ENCODE data around the gene JAG1. TPM values are rescaled to one million over a fixed set of nuclear protein-coding genes. Genes with fewer than 3 reads are reported as not detected.
"Not testable (repeated sequence)": the region's sequence is repeated elsewhere in the genome, so short reads cannot be mapped to it uniquely, and the experiment has no call there.

The JAG1 gene
- total RNA-seq, 2 donors from 2014 or later: 66.5 to 102 TPM

DNA sequence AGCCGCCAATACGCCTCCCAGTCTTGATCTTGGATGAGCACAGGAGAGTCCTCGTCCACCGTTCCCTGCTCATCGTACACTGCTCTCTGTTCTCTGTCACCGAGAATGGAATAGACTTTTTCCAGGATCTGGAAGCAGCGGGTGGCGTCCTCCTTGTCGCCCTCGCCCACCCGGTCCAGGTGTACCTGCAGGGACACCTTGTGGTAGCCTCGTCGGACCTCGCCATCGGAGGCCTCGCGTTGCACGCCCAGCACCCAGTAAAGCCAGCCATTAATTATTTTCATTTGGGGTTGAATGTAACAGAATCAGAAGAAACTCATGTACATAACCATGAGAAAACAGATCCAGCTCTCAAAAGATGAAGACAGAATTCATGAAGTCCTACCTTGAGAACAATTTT is 59.9 kb downstream of the JAG1 start:
- DNase-seq: no peak
- intact Hi-C loops (cut with DNase I): no loop called here
- Histone ChIP-seq H3K9ac (ENCODE audit: low read depth in 2 of 2, low read length in 2 of 2) (no peak overlapping the region), H3K27ac (no peak overlapping the region), H3K4me3 (no peak overlapping the region), H3K27me3 (no peaks in the 10 kb centered on the region), H3K36me3 (no peaks in the 10 kb centered on the region), H3K9me3 (no peaks in the 10 kb centered on the region), H3K4me1 (no peaks in the 10 kb centered on the region)
- TF ChIP-seq, protein P1, sequence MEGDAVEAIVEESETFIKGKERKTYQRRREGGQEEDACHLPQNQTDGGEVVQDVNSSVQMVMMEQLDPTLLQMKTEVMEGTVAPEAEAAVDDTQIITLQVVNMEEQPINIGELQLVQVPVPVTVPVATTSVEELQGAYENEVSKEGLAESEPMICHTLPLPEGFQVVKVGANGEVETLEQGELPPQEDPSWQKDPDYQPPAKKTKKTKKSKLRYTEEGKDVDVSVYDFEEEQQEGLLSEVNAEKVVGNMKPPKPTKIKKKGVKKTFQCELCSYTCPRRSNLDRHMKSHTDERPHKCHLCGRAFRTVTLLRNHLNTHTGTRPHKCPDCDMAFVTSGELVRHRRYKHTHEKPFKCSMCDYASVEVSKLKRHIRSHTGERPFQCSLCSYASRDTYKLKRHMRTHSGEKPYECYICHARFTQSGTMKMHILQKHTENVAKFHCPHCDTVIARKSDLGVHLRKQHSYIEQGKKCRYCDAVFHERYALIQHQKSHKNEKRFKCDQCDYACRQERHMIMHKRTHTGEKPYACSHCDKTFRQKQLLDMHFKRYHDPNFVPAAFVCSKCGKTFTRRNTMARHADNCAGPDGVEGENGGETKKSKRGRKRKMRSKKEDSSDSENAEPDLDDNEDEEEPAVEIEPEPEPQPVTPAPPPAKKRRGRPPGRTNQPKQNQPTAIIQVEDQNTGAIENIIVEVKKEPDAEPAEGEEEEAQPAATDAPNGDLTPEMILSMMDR (IDR thresholded peaks at IDR 0.05): no peak

DNA sequence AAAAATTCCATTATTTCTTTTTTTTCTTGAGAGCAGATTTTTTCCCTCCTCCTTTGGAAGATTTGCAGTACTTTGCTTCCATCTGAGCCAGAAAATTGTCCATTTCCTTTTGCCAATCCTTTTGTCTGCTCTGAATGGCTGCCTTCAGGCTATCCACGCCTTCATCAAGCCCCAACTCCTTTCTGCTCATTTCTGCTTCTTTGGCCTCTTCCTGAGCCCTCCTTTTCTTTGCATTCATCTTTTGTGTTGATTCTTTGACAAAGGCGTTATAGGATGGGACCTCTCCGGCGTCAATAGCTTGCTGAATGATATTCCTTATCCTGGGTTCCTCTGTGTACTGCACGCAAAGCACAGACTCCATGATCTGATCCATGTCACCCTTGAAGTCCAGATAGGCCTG is 60.4 kb downstream of the JAG1 start:
- H3K27ac ChIP-seq; H3K4me1 ChIP-seq; H3K27me3 ChIP-seq; intact Hi-C loops (cut with DNase I); H3K9me3 ChIP-seq; H3K4me3 ChIP-seq; DNase-seq; H3K36me3 ChIP-seq; H3K9ac ChIP-seq (ENCODE audit: low read depth in 2 of 2, low read length in 2 of 2): not testable (repeated sequence)

DNA sequence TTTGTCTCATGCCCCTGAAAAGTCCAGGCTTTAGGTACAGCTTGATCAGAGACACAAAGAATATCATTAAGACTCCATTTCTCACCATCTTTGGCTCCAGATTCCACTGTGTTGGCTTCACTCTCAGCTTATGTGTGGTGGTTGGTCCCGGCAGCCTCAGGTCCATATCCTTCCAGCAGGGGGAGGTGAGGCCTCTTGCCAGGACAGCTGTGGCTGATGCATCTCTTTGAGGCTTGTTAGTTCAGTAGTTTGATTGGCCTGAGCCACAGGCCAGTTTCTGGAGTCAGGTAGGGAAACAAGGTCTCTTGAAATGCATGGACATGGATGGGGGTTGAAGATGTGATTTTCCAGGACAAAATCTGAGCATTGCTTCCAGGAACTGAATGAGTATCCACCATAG is 62.4 kb downstream of the JAG1 start:
- H3K27me3 ChIP-seq: no peaks in the 10 kb centered on the region
- intact Hi-C loops (cut with DNase I): no loop called here
- DNase-seq: no peak

DNA sequence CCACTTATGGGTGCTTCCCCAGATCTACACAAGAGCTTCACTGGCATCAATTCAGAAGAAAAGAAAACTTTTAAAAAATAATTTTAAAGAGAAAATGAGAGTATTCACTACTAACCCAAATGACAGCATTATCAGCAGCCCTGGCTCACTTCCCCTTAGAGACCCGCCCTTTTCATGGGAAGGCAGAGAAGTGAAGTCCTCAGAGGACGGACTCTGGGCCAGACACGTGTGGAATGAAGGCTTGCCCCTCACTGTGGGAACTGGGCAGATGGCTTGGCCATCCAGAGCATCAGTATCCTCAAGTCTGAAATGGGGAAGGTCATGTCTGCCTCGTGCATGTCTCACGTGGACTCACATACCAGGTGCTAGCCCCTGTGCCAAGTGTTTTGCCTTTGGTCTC is 63.5 kb downstream of the JAG1 start:
- no peak for DNase-seq
- H3K9me3 ChIP-seq: no peaks in the 10 kb centered on the region
- H3K27me3 ChIP-seq: no peaks in the 10 kb centered on the region
- no peaks in the 10 kb centered on the region for H3K4me1 ChIP-seq
- intact Hi-C loops (cut with DNase I): no loop called here
- H3K27ac ChIP-seq: no peak overlapping the region
- no peak overlapping the region for H3K9ac ChIP-seq (ENCODE audit: low read depth in 2 of 2, low read length in 2 of 2)
- TF ChIP-seq, protein P1 (IDR thresholded peaks at IDR 0.05): no peak
- no peaks in the 10 kb centered on the region for H3K36me3 ChIP-seq
- H3K4me3 ChIP-seq: no peak overlapping the region

More for the DNA sequence above, 62.4 kb downstream of the JAG1 start:
- TF ChIP-seq, protein P1 (IDR thresholded peaks at IDR 0.05): peak; percentile 29
- no peak overlapping the region for H3K4me3 ChIP-seq
- H3K4me1 ChIP-seq: no peaks in the 10 kb centered on the region
- no peaks in the 10 kb centered on the region for H3K36me3 ChIP-seq
- no peaks in the 10 kb centered on the region for H3K9me3 ChIP-seq
- H3K9ac ChIP-seq (ENCODE audit: low read depth in 2 of 2, low read length in 2 of 2): no peak overlapping the region
- no peak overlapping the region for H3K27ac ChIP-seq

DNA sequence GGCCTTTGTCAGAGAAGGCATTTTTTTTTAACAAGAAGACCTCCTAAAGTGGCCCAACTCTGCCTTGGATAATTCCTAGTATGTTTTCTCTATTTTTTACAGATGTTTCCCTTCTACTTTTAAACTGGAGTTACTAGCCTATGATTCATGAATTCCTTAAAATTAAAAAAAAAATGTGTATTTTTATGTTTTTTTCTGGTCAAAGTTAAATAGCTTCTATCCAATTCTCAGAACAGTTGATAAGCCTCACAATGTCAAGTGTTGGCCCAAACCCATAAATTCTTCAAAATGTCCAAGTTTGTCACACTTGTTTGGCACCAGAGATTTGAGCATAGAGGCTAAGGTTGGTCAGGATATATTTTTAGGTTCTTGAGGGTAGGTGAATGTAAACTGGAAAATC is 64.0 kb downstream of the JAG1 start:
- no peak overlapping the region for H3K9ac ChIP-seq (ENCODE audit: low read depth in 2 of 2, low read length in 2 of 2)
- intact Hi-C loops (cut with DNase I): no loop called here
- H3K4me3 ChIP-seq: no peak overlapping the region
- no peaks in the 10 kb centered on the region for H3K36me3 ChIP-seq
- H3K9me3 ChIP-seq: no peaks in the 10 kb centered on the region
- no peak for DNase-seq
- H3K27ac ChIP-seq: no peak overlapping the region
- TF ChIP-seq, protein P1 (IDR thresholded peaks at IDR 0.05): no peak
- H3K27me3 ChIP-seq: no peaks in the 10 kb centered on the region
- no peaks in the 10 kb centered on the region for H3K4me1 ChIP-seq

DNA sequence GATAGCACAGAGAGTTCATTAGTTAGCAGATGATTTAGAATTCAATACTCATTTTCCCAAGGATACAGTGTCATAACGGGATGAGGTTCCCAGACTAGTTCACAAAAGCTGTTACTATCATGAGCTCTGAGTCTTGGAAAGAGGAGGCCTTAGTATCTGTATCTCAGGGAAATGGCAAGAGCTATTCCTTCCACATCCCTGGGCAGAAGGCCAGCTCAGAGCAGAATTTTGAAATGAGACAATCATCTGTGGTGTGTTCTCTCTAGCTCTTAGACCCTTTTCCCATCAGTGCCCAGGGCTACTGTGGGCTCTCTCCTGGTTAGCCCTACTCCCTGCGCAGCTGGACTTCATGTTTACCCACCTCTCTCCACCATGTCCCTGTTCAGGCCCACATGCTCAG is 64.5 kb downstream of the JAG1 start:
- no peaks in the 10 kb centered on the region for H3K27me3 ChIP-seq
- no peaks in the 10 kb centered on the region for H3K36me3 ChIP-seq
- no peak overlapping the region for H3K9ac ChIP-seq (ENCODE audit: low read depth in 2 of 2, low read length in 2 of 2)
- TF ChIP-seq, protein P1 (IDR thresholded peaks at IDR 0.05): no peak
- no peaks in the 10 kb centered on the region for H3K9me3 ChIP-seq
- H3K4me1 ChIP-seq: no peaks in the 10 kb centered on the region
- intact Hi-C loops (cut with DNase I): no loop called here
- H3K4me3 ChIP-seq: no peak overlapping the region
- no peak overlapping the region for H3K27ac ChIP-seq
- peak; percentile 42 for DNase-seq

All from colonic mucosa (tissue), 4 donors.